ENCODE measurements around the gene NTNG1. TPM values are rescaled to one million over a fixed set of nuclear protein-coding genes. Genes with fewer than 3 reads are reported as not detected.
A peak's percentile ranks its signal among the peaks of the same experiment; 100 is the strongest.

NTNG1 gene
- total and polyA plus RNA-seq, 2 of the 4 experiments (the other 2 are of a cell fraction): 1.2 to 2.3 TPM

GRCh38 chr1:107404756-107405155 lies 263.9 kb downstream of the NTNG1 start:
- Histone ChIP-seq H3K4me1 (ENCODE audit: control insufficient read depth, insufficient read depth, low read length) (no peaks in the 10 kb centered on the region), H2BK20ac (ENCODE audit: low read depth, low read length) (no peak overlapping the region), H4K8ac (ENCODE audit: low read depth in 2 of 2, low read length in 2 of 2) (no peak overlapping the region), H3K4me3 (ENCODE audit: insufficient read depth, low read depth, low read length) (no peak overlapping the region), H3K79me1 (ENCODE audit: low read depth in 1 of 2, low read length in 2 of 2) (no peaks in the 10 kb centered on the region), H3K18ac (ENCODE audit: low read depth, low read length) (no peak overlapping the region), H3K9me3 (ENCODE audit: control insufficient read depth, insufficient read depth, low read length) (no peaks in the 10 kb centered on the region), H3K27ac (ENCODE audit: insufficient read depth, low read length) (no peak overlapping the region), H2AK5ac (ENCODE audit: low read depth, low read length) (no peak overlapping the region), H3K36me3 (ENCODE audit: control insufficient read depth, insufficient read depth, low read length) (no peaks in the 10 kb centered on the region), H2BK15ac (ENCODE audit: low read depth, low read length) (no peak overlapping the region), H3K27me3 (ENCODE audit: control insufficient read depth, insufficient read depth, low read length) (no peaks in the 10 kb centered on the region), H3K23ac (ENCODE audit: low read depth, low read length) (no peak overlapping the region), H3K9ac (ENCODE audit: low read depth, low read length) (no peak overlapping the region), H2AFZ (replicated peaks; ENCODE audit: low read length, poor library complexity) (no peak overlapping the region), H3K4ac (ENCODE audit: low read depth, low read length) (no peak overlapping the region), H2BK120ac (ENCODE audit: low read depth, low read length) (no peak overlapping the region), H3K56ac (ENCODE audit: extremely low read depth, insufficient read depth, low read length) (no peak overlapping the region), H3K9me1 (ENCODE audit: insufficient read depth, low read length) (no peaks in the 10 kb centered on the region), H4K91ac (ENCODE audit: insufficient read depth, low read depth, low read length) (no peak overlapping the region), H4K20me1 (ENCODE audit: insufficient read depth, low read length) (no peaks in the 10 kb centered on the region), H4K5ac (ENCODE audit: low read depth, low read length) (no peak overlapping the region), H3K14ac (replicated peaks; ENCODE audit: low read depth, low read length) (no peak overlapping the region), H3K4me2 (ENCODE audit: low read depth, low read length) (no peak overlapping the region), H2BK5ac (ENCODE audit: low read depth, low read length, poor library complexity, severe bottlenecking) (no peak overlapping the region), H2AK9ac (replicated peaks; ENCODE audit: low read depth, low read length, poor library complexity) (no peak overlapping the region)
- ChIA-PET POLR2A (ENCODE audit: unreplicated experiment) (no interaction called here), CTCF (no interaction called here)
- in situ Hi-C loops (cut with MboI; ENCODE audit: low sequenced_read_pairs): no loop called here
- dilution Hi-C loops (cut with HindIII; ENCODE audit: low sequenced_read_pairs, unreplicated experiment): no loop called here
- DNase-seq (peak; percentile 1), ATAC-seq (ENCODE audit: low read depth) (no peak)
- BruUV-seq (replicated peaks): no TSS peak
- no peak for TF ChIP-seq MAFK (IDR thresholded peaks at IDR 0.05; ENCODE audit: low read depth, low read length)
- no peak for TF ChIP-seq RAD21 (IDR thresholded peaks at IDR 0.05; ENCODE audit: low read length)
- no peak for TF ChIP-seq BHLHE40 (IDR thresholded peaks at IDR 0.05; ENCODE audit: low read depth, low read length)
- TF ChIP-seq MAZ (IDR thresholded peaks at IDR 0.05; ENCODE audit: borderline replicate concordance, low read depth, low read length): no peak
- no peak for TF ChIP-seq MXI1 (IDR thresholded peaks at IDR 0.05; ENCODE audit: borderline replicate concordance, low read depth, low read length)
- no peak for TF ChIP-seq RFX5 (IDR thresholded peaks at IDR 0.05; ENCODE audit: low read depth, low read length)
- TF ChIP-seq USF2 (IDR thresholded peaks at IDR 0.05; ENCODE audit: low read depth, low read length): no peak
- no peak for TF ChIP-seq CTCF (conservative IDR thresholded peaks at IDR 0.05; ENCODE audit: low read depth, low read length)
- no peak for TF ChIP-seq POLR2A (IDR thresholded peaks at IDR 0.05; ENCODE audit: low read depth, low read length)
- no peak for TF ChIP-seq CEBPB (IDR thresholded peaks at IDR 0.05; ENCODE audit: low read depth, low read length)
- TF ChIP-seq NFE2L2 (IDR thresholded peaks at IDR 0.05; ENCODE audit: low read depth, low read length): no peak
- TF ChIP-seq SMC3 (IDR thresholded peaks at IDR 0.05; ENCODE audit: low read depth, low read length): no peak
- TF ChIP-seq FOS (IDR thresholded peaks at IDR 0.05; ENCODE audit: low read depth, low read length): no peak
- TF ChIP-seq CHD1 (IDR thresholded peaks at IDR 0.05; ENCODE audit: low read depth, low read length): no peak
- TF ChIP-seq RCOR1 (IDR thresholded peaks at IDR 0.05; ENCODE audit: insufficient replicate concordance, low read length): no peak
- TF ChIP-seq, protein P1, sequence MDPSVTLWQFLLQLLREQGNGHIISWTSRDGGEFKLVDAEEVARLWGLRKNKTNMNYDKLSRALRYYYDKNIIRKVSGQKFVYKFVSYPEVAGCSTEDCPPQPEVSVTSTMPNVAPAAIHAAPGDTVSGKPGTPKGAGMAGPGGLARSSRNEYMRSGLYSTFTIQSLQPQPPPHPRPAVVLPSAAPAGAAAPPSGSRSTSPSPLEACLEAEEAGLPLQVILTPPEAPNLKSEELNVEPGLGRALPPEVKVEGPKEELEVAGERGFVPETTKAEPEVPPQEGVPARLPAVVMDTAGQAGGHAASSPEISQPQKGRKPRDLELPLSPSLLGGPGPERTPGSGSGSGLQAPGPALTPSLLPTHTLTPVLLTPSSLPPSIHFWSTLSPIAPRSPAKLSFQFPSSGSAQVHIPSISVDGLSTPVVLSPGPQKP (IDR thresholded peaks at IDR 0.05; ENCODE audit: borderline replicate concordance, low read depth, low read length): no peak
- whole genome bisulfite sequencing, 2 experiments (ENCODE audit: extremely low coverage in 2 of 2, insufficient read length in 1 of 2): no CpG with 5 or more reads among the region's 1 CpG
- intact Hi-C loops (cut with micrococcal nuclease): no loop called here

Data from IMR-90 (cell line).